OCI-LY7 (cell line): Measurements from ENCODE around the gene ACSL4. TPM values are rescaled to one million over a fixed set of nuclear protein-coding genes. Genes with fewer than 3 reads are reported as not detected.

Experiments used
- BruUV-seq: library from RNA; stranded (reverse); fragments of 400-500 nt; replicated peaks from 2 replicates; lab custom pipeline; 2021; lab: Mats Ljungman, UMichigan
- CTCF ChIA-PET: fragments of 300-600 bp; sonication (Branson Sonifier 250); formaldehyde crosslinking; loops from one replicate; lab custom pipeline; 2022; ENCODE audit warnings: antibody characterized with exemption; ENCODE audit not compliant: unreplicated experiment; lab: Charles Lee
- POLR2A ChIA-PET: fragments of 300-600 bp; sonication (Branson Sonifier 250); formaldehyde crosslinking; loops from one replicate; lab custom pipeline; 2022; ENCODE audit warnings: antibody characterized with exemption; lab: Charles Lee
- DNase-seq: peaks from one replicate; pipeline ENCODE4 v3.0.0-alpha.2; 2015; ENCODE audit warnings: low spot score
- H2AFZ ChIP-seq: fragments of 200-600 bp; sonication (generic), shearing (Covaris generic); 2 replicates; pipeline ENCODE4 v1.6.1; 2014; ENCODE audit warnings: mild to moderate bottlenecking, antibody characterized with exemption, low read length, moderate library complexity
- H3K27ac ChIP-seq: fragments of 200-600 bp; sonication (generic); 2 replicates; pipeline ENCODE4 v1.5.1; 2014; ENCODE audit warnings: mixed run types, low read depth, mild to moderate bottlenecking, moderate library complexity, low read length, inconsistent platforms; ENCODE audit not compliant: poor library complexity, severe bottlenecking
- H3K36me3 ChIP-seq: fragments of 200-600 bp; sonication (generic); 2 replicates; pipeline ENCODE4 v1.6.1; 2014; ENCODE audit warnings: mild to moderate bottlenecking, antibody characterized with exemption, low read length, moderate library complexity, mixed read lengths; ENCODE audit not compliant: insufficient read depth
- H3K4me1 ChIP-seq: fragments of 200-600 bp; sonication (generic); 2 replicates; pipeline ENCODE4 v1.5.1; 2014; ENCODE audit warnings: mild to moderate bottlenecking, low read length; ENCODE audit not compliant: insufficient read depth, poor library complexity, severe bottlenecking
- H3K4me2 ChIP-seq: fragments of 200-600 bp; sonication (generic); 2 replicates; pipeline ENCODE4 v1.6.1; 2014; ENCODE audit warnings: mild to moderate bottlenecking, low read length
- H3K4me3 ChIP-seq: fragments of 200-600 bp; sonication (generic); 2 replicates; pipeline ENCODE4 v1.5.1; 2014; ENCODE audit warnings: mild to moderate bottlenecking, low read depth, low read length; ENCODE audit not compliant: poor library complexity, severe bottlenecking
- H3K79me2 ChIP-seq: fragments of 200-600 bp; sonication (generic); 2 replicates; pipeline ENCODE4 v1.6.1; 2016; ENCODE audit warnings: low read depth, mild to moderate bottlenecking, low read length, moderate library complexity, mixed read lengths; ENCODE audit not compliant: insufficient read depth
- H3K9me2 ChIP-seq: fragments of 200-600 bp; sonication (generic); 2 replicates; pipeline ENCODE4 v1.6.1; 2016; ENCODE audit warnings: mild to moderate bottlenecking, low read length, mixed read lengths; ENCODE audit not compliant: insufficient read depth
- H3K9me3 ChIP-seq: fragments of 200-600 bp; sonication (generic); 2 replicates; pipeline ENCODE4 v1.6.1; 2014; ENCODE audit warnings: mild to moderate bottlenecking, mixed run types, low read length, mixed read lengths
- H4K20me1 ChIP-seq: fragments of 200-600 bp; sonication (generic); 2 replicates; pipeline ENCODE4 v1.6.1; 2014; ENCODE audit warnings: mild to moderate bottlenecking, antibody characterized with exemption, low read length, moderate library complexity, mixed read lengths; ENCODE audit not compliant: insufficient read depth
- CTCF ChIP-seq: fragments of 200-600 bp; sonication (generic); conservative IDR thresholded peaks from 2 replicates; pipeline ENCODE4 v1.5.1; 2014; ENCODE audit warnings: mild to moderate bottlenecking, antibody characterized with exemption, low read length, moderate library complexity, mixed read lengths
- EZH2phosphoT487 ChIP-seq: fragments of 200-600 bp; sonication (generic); IDR thresholded peaks from 2 replicates; pipeline ENCODE4 v1.6.1; 2018; ENCODE audit warnings: low read depth, borderline replicate concordance, mild to moderate bottlenecking, mixed run types, antibody characterized with exemption, low read length, moderate library complexity, mixed read lengths
- intact Hi-C: fragments of 100-400 bp; cut with micrococcal nuclease; formaldehyde crosslinking; loops from one replicate; pipeline ENCODE4 v1.10.0; 2022; ENCODE audit not compliant: unreplicated experiment
- total RNA-seq, 2 experiments: library from RNA; depleted of rRNA in 1 of 2; stranded (reverse); fragments of >200 nt in 1 of 2; shearing (Covaris generic) in 1 of 2; gene quantifications; 2 replicates each; pipeline ENCODE4 v1.2.3, GENCODE V29; 2014 to 2022

Gene ACSL4
- total RNA-seq, 2 experiments from 2014 or later, result 18.4 to 35.4 TPM

DNA sequence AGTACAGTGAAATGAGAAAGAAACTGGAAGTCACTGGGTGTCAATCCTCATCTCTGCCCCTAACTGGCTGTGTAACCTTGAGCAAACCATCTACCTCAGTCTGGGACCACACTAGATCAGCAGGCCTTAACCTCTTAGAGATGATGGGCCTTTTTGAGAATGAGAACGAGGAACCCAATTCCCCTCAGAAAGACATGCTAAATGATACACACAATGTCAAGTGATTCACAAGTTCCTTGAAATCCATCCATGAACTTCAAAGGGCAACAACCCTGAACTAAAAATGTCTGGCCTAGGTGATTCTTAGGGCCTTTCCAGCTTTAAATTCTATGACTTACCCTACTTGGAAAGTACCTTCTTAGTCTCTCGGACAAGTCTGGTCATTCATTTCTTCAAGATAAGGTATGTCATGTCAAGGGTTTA, 47.4 kb downstream of the ACSL4 start:
- H3K9me3 ChIP-seq, result no peaks in the 10 kb centered on the region
- H2AFZ ChIP-seq, result no peak overlapping the region
- no peak overlapping the region for H3K27ac ChIP-seq
- H3K36me3 ChIP-seq, result peaks cover 30% of the 10 kb centered on the region; the same call in 1 of the 2 replicates
- intact Hi-C loops, result no loop called here
- TF ChIP-seq CTCF (no peak), EZH2phosphoT487 (no peak)
- H3K4me3 ChIP-seq, result no peak overlapping the region
- ChIA-PET CTCF (no interaction called here), POLR2A (interaction anchor here (0.8 kb wide), 1 partner anchor 515 kb away, joined by 4 read pairs; no protein-coding TSS in a partner anchor)
- no TSS peak for BruUV-seq
- no peaks in the 10 kb centered on the region for H3K9me2 ChIP-seq
- H3K4me1 ChIP-seq, result no peaks in the 10 kb centered on the region
- no peak for DNase-seq
- peaks cover under 1% of the 10 kb centered on the region; the same call in 1 of the 2 replicates for H3K79me2 ChIP-seq
- no peaks in the 10 kb centered on the region for H4K20me1 ChIP-seq
- H3K4me2 ChIP-seq, result no peak overlapping the region

DNA sequence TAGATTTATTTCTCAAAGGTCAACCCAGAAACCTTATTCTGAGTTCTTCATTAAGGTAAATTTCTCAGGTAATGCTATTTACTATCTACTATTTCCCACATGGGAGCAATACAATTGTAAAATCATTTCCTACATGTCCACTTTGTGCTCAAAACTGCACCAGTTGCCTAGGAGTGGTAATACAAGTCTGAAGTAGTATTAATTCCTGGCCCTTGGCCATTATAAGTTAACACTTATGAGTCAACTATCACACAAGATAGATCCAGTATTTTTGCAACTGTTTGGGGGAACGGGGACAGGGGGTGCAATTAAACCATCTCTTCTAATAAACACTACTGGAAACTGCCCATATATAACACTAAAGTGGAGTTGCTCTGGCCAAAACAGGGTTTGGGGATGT, 48.9 kb downstream of the ACSL4 start:
- Histone ChIP-seq H3K9me2 (no peaks in the 10 kb centered on the region), H4K20me1 (no peaks in the 10 kb centered on the region), H3K9me3 (no peaks in the 10 kb centered on the region), H3K79me2 (no peaks in the 10 kb centered on the region), H3K27ac (no peak overlapping the region), H2AFZ (no peak overlapping the region), H3K4me1 (no peaks in the 10 kb centered on the region), H3K4me3 (no peak overlapping the region), H3K4me2 (no peak overlapping the region), H3K36me3 (peaks cover 37% of the 10 kb centered on the region)
- TF ChIP-seq CTCF, result no peak
- no peak for TF ChIP-seq EZH2phosphoT487
- CTCF ChIA-PET, result no interaction called here
- no peak for DNase-seq
- POLR2A ChIA-PET, result no interaction called here
- intact Hi-C loops, result no loop called here
- no TSS peak for BruUV-seq

DNA sequence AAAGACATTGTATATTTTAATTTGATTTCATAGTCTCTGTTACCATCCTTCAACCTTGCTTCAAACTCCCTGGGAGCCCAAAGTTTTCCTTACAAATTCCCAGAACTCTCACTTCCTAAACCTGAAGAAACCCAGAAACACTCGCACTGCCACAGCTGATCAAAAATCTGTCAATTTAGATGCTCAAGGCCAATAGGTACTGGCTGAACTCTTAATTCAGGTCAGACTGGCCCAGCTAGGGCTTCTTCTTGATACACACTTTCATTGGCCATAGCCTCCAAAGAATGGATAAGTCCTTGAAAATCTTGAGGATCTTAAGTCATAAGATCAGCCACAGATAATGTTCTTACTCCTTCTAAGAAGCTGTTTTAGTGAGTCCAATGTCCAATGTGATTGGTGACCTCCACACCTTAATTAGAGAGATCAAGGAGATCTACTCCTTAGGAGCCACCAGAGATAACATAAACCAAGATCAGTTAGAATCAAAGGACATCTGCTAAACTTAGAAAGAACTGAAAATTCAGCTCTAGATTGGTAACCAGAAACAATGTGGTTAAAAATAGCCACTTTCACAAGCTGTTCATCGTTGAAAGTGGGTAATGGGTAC, 51.5 kb downstream of the ACSL4 start:
- intact Hi-C loops, result no loop called here

More for the DNA sequence above, 51.5 kb downstream of the ACSL4 start:
- ChIA-PET CTCF (no interaction called here), POLR2A (interaction anchor here (1.4 kb wide), 1 partner anchor 12 kb away, joined by 3 read pairs; no protein-coding TSS in a partner anchor)
- Histone ChIP-seq H4K20me1 (no peaks in the 10 kb centered on the region), H2AFZ (no peak overlapping the region), H3K9me3 (no peaks in the 10 kb centered on the region), H3K4me2 (no peak overlapping the region), H3K4me1 (no peaks in the 10 kb centered on the region), H3K27ac (no peak overlapping the region), H3K36me3 (peaks cover 46% of the 10 kb centered on the region), H3K4me3 (no peak overlapping the region), H3K9me2 (no peaks in the 10 kb centered on the region), H3K79me2 (no peaks in the 10 kb centered on the region)
- DNase-seq, result no peak
- BruUV-seq, result no TSS peak
- TF ChIP-seq EZH2phosphoT487 (no peak), CTCF (no peak)
